Liver (tissue), 9 donors: Measurements from ENCODE around the gene PNPLA1. TPM values are rescaled to one million over a fixed set of nuclear protein-coding genes. Genes with fewer than 3 reads are reported as not detected.

ENCODE experiments used
- DNase-seq: peaks from one replicate; pipeline ENCODE4 v3.0.0-alpha.2; 2017; ENCODE audit warnings: low spot score
- H3K27ac ChIP-seq, 2 donors: one replicate each; pipeline ENCODE4 v1.7.0; 2013; ENCODE audit warnings: inconsistent platforms in 2 of 2, low read length in 2 of 2, control low read depth in 1 of 2, low read depth in 1 of 2, mild to moderate bottlenecking in 1 of 2
- H3K27me3 ChIP-seq, 4 donors: one replicate each; pipeline versions ENCODE4 v1.6.1 to v1.7.0; 2013; ENCODE audit warnings: low read length in 3 of 4, inconsistent platforms in 1 of 4, mild to moderate bottlenecking in 1 of 4, moderate library complexity in 1 of 4; ENCODE audit not compliant: control insufficient read depth in 4 of 4, insufficient read depth in 4 of 4
- H3K36me3 ChIP-seq, 4 donors: one replicate each; pipeline versions ENCODE4 v1.6.1 to v1.7.0; 2013; ENCODE audit warnings: low read length in 3 of 4, mild to moderate bottlenecking in 3 of 4, low read depth in 1 of 4, moderate library complexity in 1 of 4; ENCODE audit not compliant: control insufficient read depth in 4 of 4, insufficient read depth in 3 of 4
- H3K4me1 ChIP-seq, 4 donors: one replicate each; pipeline versions ENCODE4 v1.6.1 to v1.7.0; 2013; ENCODE audit warnings: low read length in 3 of 4, mild to moderate bottlenecking in 3 of 4, moderate library complexity in 1 of 4; ENCODE audit not compliant: control insufficient read depth in 4 of 4, insufficient read depth in 4 of 4
- H3K4me3 ChIP-seq, 3 donors: one replicate each; pipeline versions ENCODE4 v1.6.1 to v1.7.0; 2013; ENCODE audit warnings: low read length in 3 of 3, control low read depth in 1 of 3, low read depth in 1 of 3, mild to moderate bottlenecking in 1 of 3
- H3K9ac ChIP-seq, 2 donors: one replicate each; pipeline ENCODE4 v1.7.0; 2013; ENCODE audit warnings: low read length in 2 of 2, mild to moderate bottlenecking in 2 of 2, moderate library complexity in 2 of 2, control low read depth in 1 of 2, low read depth in 1 of 2
- H3K9me3 ChIP-seq, 4 donors: one replicate each; pipeline versions ENCODE4 v1.6.1 to v1.7.0; 2013; ENCODE audit warnings: low read length in 3 of 4; ENCODE audit not compliant: control insufficient read depth in 4 of 4
- ATF3 ChIP-seq: IDR thresholded peaks from 2 replicates; pipeline ENCODE4 v1.6.1; 2016; ENCODE audit warnings: antibody characterized with exemption
- EGR1 ChIP-seq, 2 donors: IDR thresholded peaks; 2 replicates each; pipeline ENCODE4 v1.6.1; 2016 to 2018; ENCODE audit warnings: antibody characterized with exemption in 2 of 2, low read depth in 2 of 2
- FOXA1 ChIP-seq: IDR thresholded peaks from 2 replicates; pipeline ENCODE4 v1.6.1; 2016; ENCODE audit warnings: antibody characterized with exemption
- FOXA2 ChIP-seq: IDR thresholded peaks from 2 replicates; pipeline ENCODE4 v1.6.1; 2016; ENCODE audit warnings: antibody characterized with exemption
- GABPA ChIP-seq, 2 donors: IDR thresholded peaks in 1 of 2; conservative IDR thresholded peaks in 1 of 2; 2 replicates each; pipeline ENCODE4 v1.6.1; 2016; ENCODE audit warnings: antibody characterized with exemption in 2 of 2, mild to moderate bottlenecking in 1 of 2, moderate library complexity in 1 of 2
- HNF4A ChIP-seq, 2 donors: conservative IDR thresholded peaks; 2 replicates each; pipeline ENCODE4 v1.6.1; 2016; ENCODE audit warnings: antibody characterized with exemption in 2 of 2, mild to moderate bottlenecking in 2 of 2
- MAX ChIP-seq: IDR thresholded peaks from 2 replicates; pipeline ENCODE4 v1.6.1; 2016; ENCODE audit warnings: antibody characterized with exemption
- NR2F2 ChIP-seq: IDR thresholded peaks from 2 replicates; pipeline ENCODE4 v1.6.1; 2016; ENCODE audit warnings: antibody characterized with exemption
- RAD21 ChIP-seq, 2 donors: IDR thresholded peaks; 2 replicates each; pipeline ENCODE4 v1.6.1; 2016; ENCODE audit warnings: antibody characterized with exemption in 2 of 2, mild to moderate bottlenecking in 2 of 2
- REST ChIP-seq: IDR thresholded peaks from 2 replicates; pipeline ENCODE4 v1.6.1; 2016; ENCODE audit warnings: antibody characterized with exemption, mild to moderate bottlenecking
- RXRA ChIP-seq, 2 donors: IDR thresholded peaks; 2 replicates each; pipeline ENCODE4 v1.6.1; 2017 to 2018; ENCODE audit warnings: antibody characterized with exemption in 2 of 2, mild to moderate bottlenecking in 1 of 2
- SP1 ChIP-seq: IDR thresholded peaks from 2 replicates; pipeline ENCODE4 v1.6.1; 2018; ENCODE audit warnings: antibody characterized with exemption, mild to moderate bottlenecking
- TAF1 ChIP-seq: conservative IDR thresholded peaks from 2 replicates; pipeline ENCODE4 v1.6.1; 2016; ENCODE audit warnings: antibody characterized with exemption, mild to moderate bottlenecking
- YY1 ChIP-seq: IDR thresholded peaks from 2 replicates; pipeline ENCODE4 v1.6.1; 2016; ENCODE audit warnings: antibody characterized with exemption, mild to moderate bottlenecking
- ZBTB33 ChIP-seq: IDR thresholded peaks from 2 replicates; pipeline ENCODE4 v1.6.1; 2016; ENCODE audit warnings: antibody characterized with exemption
- WGBS: extraction: QIAGEN DNeasy Blood & Tissue Kit; methylation state at CpG from one replicate; pipeline ENCODE4 v1.1.7; 2013; 5-methylcytosine and 5-hydroxymethylcytosine counted together
- polyA plus RNA-seq, 2 donors: library from polyadenylated mRNA; stranded (reverse) in 1 of 2; unstranded in 1 of 2; fragments of 200-250 nt in 1 of 2; fragments of >200 nt in 1 of 2; fragmentation: Nextera tagmentation in 1 of 2; extraction: Ambion mirVana in 1 of 2; gene quantifications; one replicate each; pipeline versions ENCODE4 v1.2.1 to v1.2.3, GENCODE V29; 2013 to 2015
- total RNA-seq, 2 donors: library from RNA; depleted of rRNA; stranded (reverse); fragments of >200 nt; gene quantifications; one replicate each; pipeline ENCODE4 v1.2.3, GENCODE V29; 2014
- donor health status: healthy.
- donor health status: healthy.
- donor health status: healthy.
- donor health status: healthy.
- donor health status: healthy.

Gene PNPLA1
- total and polyA plus RNA-seq, 4 donors = 0.07 to 0.14 (median 0.08) TPM; not detected in 1

GRCh38 chr6:36329798-36330291 is 60.0 kb downstream of the PNPLA1 start (continued):
- TF ChIP-seq FOXA1 (no peak), RXRA (IDR thresholded peaks at IDR 0.05) (no peak), TAF1 (no peak), ZBTB33 (no peak)

- WGBS = 91% methylated on average over 14 of the region's 14 CpGs
- no peak overlapping the region for H3K4me3 ChIP-seq
- H3K9ac ChIP-seq = no peak overlapping the region
- H3K36me3 ChIP-seq = no peaks in the 10 kb centered on the region
- TF ChIP-seq YY1 = no peak
- TF ChIP-seq HNF4A (conservative IDR thresholded peaks at IDR 0.05) = no peak
- TF ChIP-seq RAD21 (IDR thresholded peaks at IDR 0.05) = no peak
- H3K9me3 ChIP-seq = no peaks in the 10 kb centered on the region
- no peak overlapping the region for H3K27ac ChIP-seq
- no peak for DNase-seq
- H3K4me1 ChIP-seq = no peaks in the 10 kb centered on the region
- H3K27me3 ChIP-seq = peaks cover 0 to 4% (median 0%) of the 10 kb centered on the region in 4 donors
Measured at GRCh38 chr6:36330366-36330765, 60.5 kb downstream of the PNPLA1 start.

- no peaks in the 10 kb centered on the region for H3K36me3 ChIP-seq
- no peaks in the 10 kb centered on the region for H3K9me3 ChIP-seq
- H3K27me3 ChIP-seq = peaks cover 0 to 4% (median 0%) of the 10 kb centered on the region in 4 donors
- TF ChIP-seq FOXA2 (no peak), MAX (no peak), EGR1 (IDR thresholded peaks at IDR 0.05; ENCODE audit: low read depth in 2 of 2) (no peak), ZBTB33 (no peak), RXRA (IDR thresholded peaks at IDR 0.05) (no peak), SP1 (no peak), FOXA1 (no peak), ATF3 (no peak), NR2F2 (no peak), GABPA (IDR thresholded peaks at IDR 0.05 in 1 of 2, conservative IDR thresholded peaks at IDR 0.05 in 1 of 2) (no peak), REST (no peak)
- WGBS = 87% methylated on average over 6 of the region's 6 CpGs
- no peak overlapping the region for H3K27ac ChIP-seq
- H3K4me1 ChIP-seq = no peaks in the 10 kb centered on the region
- H3K9ac ChIP-seq = no peak overlapping the region
- H3K4me3 ChIP-seq = no peak overlapping the region
- no peak for DNase-seq
Measured at GRCh38 chr6:36331381-36331780, 61.5 kb downstream of the PNPLA1 start.
